GM23248 (cell line): Measurements from ENCODE around the gene SGTB.

ENCODE experiments used
- EZH2 ChIP-seq: fragments of 200-600 bp; sonication (generic); IDR thresholded peaks from 2 replicates; pipeline ENCODE4 v1.6.1; 2018; ENCODE audit warnings: antibody characterized with exemption, mild to moderate bottlenecking; ENCODE audit not compliant: insufficient read depth, poor library complexity, severe bottlenecking
- EZH2phosphoT487 ChIP-seq: fragments of 200-600 bp; sonication (generic); IDR thresholded peaks from 2 replicates; pipeline ENCODE4 v1.6.1; 2018; ENCODE audit warnings: antibody characterized with exemption, moderate library complexity, mild to moderate bottlenecking, low read depth; ENCODE audit not compliant: insufficient read depth

- TF ChIP-seq EZH2 = no peak
- no peak for TF ChIP-seq EZH2phosphoT487
These were observed at the start of gene SGTB, which contains the start of gene NLN for GRCh38 chr5:65721720-65722574.
